ENCODE results near the gene GRAMD2B. TPM values are rescaled to one million over a fixed set of nuclear protein-coding genes. Genes with fewer than 3 reads are reported as not detected.

GRAMD2B gene
- polyA plus RNA-seq, 1 donor from 2014 or later: not detected

- no peak for TF ChIP-seq MXI1 (conservative IDR thresholded peaks at IDR 0.05; ENCODE audit: poor library complexity, severe bottlenecking)
- TF ChIP-seq EP300 (conservative IDR thresholded peaks at IDR 0.05; ENCODE audit: poor library complexity, severe bottlenecking): no peak
- no peak for TF ChIP-seq REST (IDR thresholded peaks at IDR 0.05; ENCODE audit: borderline replicate concordance)
- no peak for TF ChIP-seq RAD21 (conservative IDR thresholded peaks at IDR 0.05)
- no peak for TF ChIP-seq CTCF (IDR thresholded peaks at IDR 0.05; ENCODE audit: poor library complexity, severe bottlenecking)
- TF ChIP-seq POLR2AphosphoS5 (IDR thresholded peaks at IDR 0.05): no peak
- no peak for TF ChIP-seq SMC3 (conservative IDR thresholded peaks at IDR 0.05; ENCODE audit: poor library complexity)
- TF ChIP-seq EZH2 (IDR thresholded peaks at IDR 0.05; ENCODE audit: borderline replicate concordance, insufficient read depth, low read length, poor library complexity, severe bottlenecking): no peak
- TF ChIP-seq TAF1 (IDR thresholded peaks at IDR 0.05; ENCODE audit: low read depth): no peak
- H3K27ac ChIP-seq (ENCODE audit: low read length): no peak overlapping the region
- no peaks in the 10 kb centered on the region for H3K9me3 ChIP-seq (ENCODE audit: low read length)
- H3K27me3 ChIP-seq (ENCODE audit: insufficient read depth, low read depth, low read length): no peaks in the 10 kb centered on the region
- H4K20me1 ChIP-seq (ENCODE audit: insufficient read depth): no peaks in the 10 kb centered on the region
- no peaks in the 10 kb centered on the region for H3K36me3 ChIP-seq (ENCODE audit: insufficient read depth, low read length)
- no peaks in the 10 kb centered on the region for H3F3A ChIP-seq (ENCODE audit: insufficient read depth, low read length, poor library complexity, severe bottlenecking)
- no peak overlapping the region for H2AFZ ChIP-seq (ENCODE audit: low read depth, low read length)
- no peak overlapping the region for H3K9ac ChIP-seq (ENCODE audit: low read length)
- no peaks in the 10 kb centered on the region for H3K9me2 ChIP-seq (ENCODE audit: insufficient read depth, low read length)
- H3K4me2 ChIP-seq (ENCODE audit: low read length): no peak overlapping the region
- no peaks in the 10 kb centered on the region for H3K79me2 ChIP-seq (replicated peaks; ENCODE audit: insufficient read depth, low read length)
- no peak overlapping the region for H3K4me3 ChIP-seq (ENCODE audit: low read length)
These were observed 63.1 kb downstream of the GRAMD2B start for GRCh38 chr5:126486332-126486731.

DNA sequence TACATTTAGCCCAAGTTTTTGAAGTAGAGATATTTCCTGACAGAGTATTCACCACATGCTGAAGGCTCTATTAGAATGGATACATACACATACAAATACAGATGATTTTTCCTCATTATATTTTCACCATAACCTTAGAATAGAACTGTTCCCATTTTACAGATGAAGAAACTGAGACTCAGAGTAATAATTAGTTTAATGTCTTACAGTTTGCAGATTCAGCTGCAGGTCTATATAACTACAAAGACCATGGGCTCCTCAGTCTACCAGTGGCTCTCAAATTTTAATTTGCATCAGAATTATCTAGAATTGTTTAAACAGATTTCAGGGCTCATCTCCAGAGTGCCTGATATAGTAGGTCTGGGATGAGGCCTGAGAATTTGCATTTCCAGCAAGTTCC is 64.4 kb downstream of the GRAMD2B start:
- Histone ChIP-seq H3K27ac (ENCODE audit: low read length) (no peak overlapping the region), H3K79me2 (replicated peaks; ENCODE audit: insufficient read depth, low read length) (no peaks in the 10 kb centered on the region), H3K9me2 (ENCODE audit: insufficient read depth, low read length) (no peaks in the 10 kb centered on the region), H4K20me1 (ENCODE audit: insufficient read depth) (no peaks in the 10 kb centered on the region), H3K36me3 (ENCODE audit: insufficient read depth, low read length) (no peaks in the 10 kb centered on the region), H3F3A (ENCODE audit: insufficient read depth, low read length, poor library complexity, severe bottlenecking) (no peaks in the 10 kb centered on the region), H3K4me3 (ENCODE audit: low read length) (no peak overlapping the region), H2AFZ (ENCODE audit: low read depth, low read length) (no peak overlapping the region), H3K9ac (ENCODE audit: low read length) (no peak overlapping the region), H3K4me2 (ENCODE audit: low read length) (no peak overlapping the region), H3K27me3 (ENCODE audit: insufficient read depth, low read depth, low read length) (no peaks in the 10 kb centered on the region), H3K9me3 (ENCODE audit: low read length) (no peaks in the 10 kb centered on the region)
- TF ChIP-seq CTCF (IDR thresholded peaks at IDR 0.05; ENCODE audit: poor library complexity, severe bottlenecking) (no peak), EZH2 (IDR thresholded peaks at IDR 0.05; ENCODE audit: borderline replicate concordance, insufficient read depth, low read length, poor library complexity, severe bottlenecking) (no peak)
